HCT116 (cell line): ENCODE data around the gene CD74. TPM values are rescaled to one million over a fixed set of nuclear protein-coding genes. Genes with fewer than 3 reads are reported as not detected.

Experiments
- ATAC-seq: fragments of 200-7000 bp; cut with Tn5 transposase; 2 replicates; pipeline ENCODE4 v1.9.1; 2020; ENCODE audit warnings: mild to moderate bottlenecking, moderate library complexity
- BruUV-seq: library from RNA; stranded (reverse); fragments of 400-500 nt; replicated peaks from 2 replicates; lab custom pipeline; 2021; lab: Mats Ljungman, UMichigan
- CTCF ChIA-PET: fragments of 300-600 bp; sonication (Branson Sonifier 250); formaldehyde crosslinking; loops from one replicate; lab custom pipeline; 2021; ENCODE audit warnings: antibody characterized with exemption; lab: Charles Lee
- POLR2A ChIA-PET: fragments of 300-600, 350-600 bp; sonication (Branson Sonifier 250); formaldehyde crosslinking; loops from one replicate; lab custom pipeline; 2021; ENCODE audit warnings: antibody characterized with exemption; lab: Charles Lee
- RAD21 ChIA-PET, 2 experiments: fragments of 300-600 bp; sonication (Branson Sonifier 250); formaldehyde crosslinking; loops; one replicate each; lab custom pipeline; 2023; ENCODE audit warnings: low total read pairs in 2 of 2; ENCODE audit not compliant: uncharacterized antibody in 2 of 2, unreplicated experiment in 2 of 2, low non-redundant PET in 1 of 2; lab: Charles Lee
- DNase-seq: peaks from one replicate; pipeline ENCODE4 v3.0.0-alpha.2; 2010; ENCODE audit warnings: low read depth, low spot score
- H2AFZ ChIP-seq: fragments of 200-600 bp; shearing (Covaris generic), sonication (generic); 2 replicates; pipeline ENCODE4 v1.6.1; 2017; ENCODE audit warnings: low read depth, mixed run types, mixed read lengths, antibody characterized with exemption, low read length; ENCODE audit not compliant: poor library complexity, severe bottlenecking
- H3K27ac ChIP-seq: 2 replicates; pipeline ENCODE4 v1.5.1; 2012; ENCODE audit warnings: low read depth, low read length
- H3K27me3 ChIP-seq: fragments of 200-600 bp; sonication (generic); 2 replicates; pipeline ENCODE4 v1.6.1; 2016; ENCODE audit warnings: mixed run types, low read length, mixed read lengths; ENCODE audit not compliant: insufficient read depth
- H3K36me3 ChIP-seq, 2 experiments: fragments of 200-500 bp in 1 of 2; fragments of 200-600 bp in 1 of 2; sonication (Bioruptor generic) in 1 of 2; sonication (generic) in 1 of 2; 2 replicates each; pipeline versions ENCODE4 v1.5.1 to v1.6.1; 2014 to 2016; ENCODE audit warnings: low read length in 2 of 2, inconsistent platforms in 1 of 2, mixed read lengths in 1 of 2, mixed run types in 1 of 2; ENCODE audit not compliant: insufficient read depth in 2 of 2, control insufficient read depth in 1 of 2
- H3K4me1 ChIP-seq, 2 experiments: fragments of 200-600 bp in 1 of 2; sonication (generic) in 1 of 2; 2 replicates each; pipeline versions ENCODE4 v1.5.1 to v1.6.1; 2012 to 2017; ENCODE audit warnings: low read length in 2 of 2, inconsistent platforms in 1 of 2, mild to moderate bottlenecking in 1 of 2, mixed read lengths in 1 of 2, mixed run types in 1 of 2, moderate library complexity in 1 of 2; ENCODE audit not compliant: insufficient read depth in 2 of 2, control insufficient read depth in 1 of 2
- H3K4me2 ChIP-seq: fragments of 200-600 bp; sonication (generic); 2 replicates; pipeline ENCODE4 v1.6.1; 2017; ENCODE audit warnings: mixed run types, low read length, mixed read lengths
- H3K4me3 ChIP-seq, 2 experiments: fragments of 200-600 bp in 1 of 2; sonication (generic) in 1 of 2; replicated peaks in 1 of 2; 2 replicates each; pipeline ENCODE4 v1.5.1; 2011 to 2016; ENCODE audit warnings: low read length in 2 of 2, control low read depth in 1 of 2, low read depth in 1 of 2, mild to moderate bottlenecking in 1 of 2, mixed read lengths in 1 of 2, mixed run types in 1 of 2
- H3K79me2 ChIP-seq: fragments of 200-600 bp; sonication (generic); 2 replicates; pipeline ENCODE4 v1.6.1; 2017; ENCODE audit warnings: mild to moderate bottlenecking, mixed run types, low read length, moderate library complexity, mixed read lengths; ENCODE audit not compliant: insufficient read depth
- H3K9ac ChIP-seq: fragments of 200-600 bp; sonication (generic); 2 replicates; pipeline ENCODE4 v1.6.1; 2016; ENCODE audit warnings: low read length, mixed read lengths
- H3K9me2 ChIP-seq: fragments of 200-600 bp; sonication (generic), shearing (Covaris generic); 2 replicates; pipeline ENCODE4 v1.6.1; 2017; ENCODE audit warnings: mixed run types, mild to moderate bottlenecking, moderate library complexity; ENCODE audit not compliant: insufficient read depth
- H3K9me3 ChIP-seq, 2 experiments: fragments of 200-500 bp in 1 of 2; fragments of 200-600 bp in 1 of 2; sonication (Bioruptor generic) in 1 of 2; sonication (generic) in 1 of 2; 2 replicates each; pipeline ENCODE4 v1.6.1; 2014 to 2017; ENCODE audit warnings: low read length in 2 of 2, mixed read lengths in 2 of 2, inconsistent platforms in 1 of 2, low read depth in 1 of 2, mild to moderate bottlenecking in 1 of 2, mixed run types in 1 of 2, moderate library complexity in 1 of 2; ENCODE audit not compliant: control insufficient read depth in 1 of 2, insufficient read depth in 1 of 2
- H4K20me1 ChIP-seq: fragments of 200-600 bp; sonication (generic), shearing (Covaris generic); 2 replicates; pipeline ENCODE4 v1.6.1; 2017; ENCODE audit warnings: mixed run types, mild to moderate bottlenecking, moderate library complexity; ENCODE audit not compliant: insufficient read depth
- CBX3 ChIP-seq: IDR thresholded peaks from 2 replicates; pipeline ENCODE4 v1.6.1; 2012; ENCODE audit warnings: low read depth
- CEBPB ChIP-seq: IDR thresholded peaks from 2 replicates; pipeline ENCODE4 v1.6.1; 2012; ENCODE audit warnings: low read depth
- EZH2 ChIP-seq: fragments of 200-600 bp; sonication (generic); IDR thresholded peaks from 2 replicates; pipeline ENCODE4 v1.6.1; 2017; ENCODE audit warnings: antibody characterized with exemption, mixed run types
- EZH2phosphoT487 ChIP-seq: fragments of 200-600 bp; IDR thresholded peaks from 2 replicates; pipeline ENCODE4 v1.6.1; 2018; ENCODE audit warnings: antibody characterized with exemption, borderline replicate concordance
- JUND ChIP-seq: IDR thresholded peaks from 2 replicates; pipeline ENCODE4 v1.6.1; 2012
- MAX ChIP-seq: IDR thresholded peaks from 2 replicates; pipeline ENCODE4 v1.6.1; 2012
- POLR2A ChIP-seq: IDR thresholded peaks from 2 replicates; pipeline ENCODE4 v1.7.0; 2011; ENCODE audit warnings: borderline replicate concordance; ENCODE audit not compliant: insufficient read depth, insufficient read length; ENCODE audit errors: extremely low read depth
- RAD21 ChIP-seq: IDR thresholded peaks from 2 replicates; pipeline ENCODE4 v1.6.1; 2012; ENCODE audit warnings: low read depth, mild to moderate bottlenecking
- REST ChIP-seq: IDR thresholded peaks from 2 replicates; pipeline ENCODE4 v1.6.1; 2012; ENCODE audit warnings: low read depth
- SIN3A ChIP-seq: IDR thresholded peaks from 2 replicates; pipeline ENCODE4 v1.6.1; 2012; ENCODE audit warnings: low read depth
- SP1 ChIP-seq: IDR thresholded peaks from 2 replicates; pipeline ENCODE4 v1.6.1; 2012; ENCODE audit warnings: low read depth
- TCF7L2 ChIP-seq: IDR thresholded peaks from 2 replicates; pipeline ENCODE4 v1.7.0; 2011; ENCODE audit warnings: borderline replicate concordance, inconsistent platforms; ENCODE audit not compliant: insufficient read depth, insufficient read length; ENCODE audit errors: extremely low read depth
- ZBTB33 ChIP-seq: IDR thresholded peaks from 2 replicates; pipeline ENCODE4 v1.6.1; 2011; ENCODE audit warnings: mild to moderate bottlenecking, low read length, moderate library complexity; ENCODE audit not compliant: insufficient replicate concordance; ENCODE audit errors: extremely low read depth
- ZFX ChIP-seq: fragments of 450-650 bp; IDR thresholded peaks from 2 replicates; pipeline ENCODE4 v1.6.1; 2017
- intact Hi-C: fragments of 100-400 bp; cut with micrococcal nuclease; formaldehyde crosslinking; loops from 2 replicates; pipeline ENCODE4 v1.10.0; 2022
- total RNA-seq: library from RNA; stranded (reverse); gene quantifications from one replicate; pipeline ENCODE4 v1.2.1, GENCODE V29; 2021; ENCODE audit not compliant: unreplicated experiment

Gene CD74
- total RNA-seq, 1 experiment from 2014 or later: 8.9 TPM

GRCh38 chr5:150364004-150364403 is 48.7 kb downstream of the CD74 start:
- DNase-seq: no peak
- ATAC-seq: no peak
- no peak overlapping the region for H2AFZ ChIP-seq
- intact Hi-C loops: no loop called here
- H3K9me2 ChIP-seq: no peaks in the 10 kb centered on the region
- H3K4me1 ChIP-seq: peaks cover 0 to 1% of the 10 kb centered on the region in 2 experiments; a peak in 1 of 4 replicates
- peaks cover 52 to 78% of the 10 kb centered on the region in 2 experiments for H3K36me3 ChIP-seq
- no peak overlapping the region for H3K4me3 ChIP-seq
- no TSS peak for BruUV-seq
- H3K9me3 ChIP-seq: no peaks in the 10 kb centered on the region
- no peaks in the 10 kb centered on the region for H4K20me1 ChIP-seq
- H3K4me2 ChIP-seq: no peak overlapping the region
- peaks cover 74% of the 10 kb centered on the region for H3K79me2 ChIP-seq
- POLR2A ChIA-PET: no interaction called here
- RAD21 ChIA-PET: no interaction called here
- H3K27me3 ChIP-seq: no peaks in the 10 kb centered on the region
- no peak for TF ChIP-seq ZBTB33
- TF ChIP-seq JUND: no peak
- TF ChIP-seq POLR2A: no peak
- TF ChIP-seq SIN3A: no peak
- TF ChIP-seq TCF7L2: no peak
- no peak for TF ChIP-seq RAD21
- no peak for TF ChIP-seq EZH2phosphoT487
- no peak for TF ChIP-seq EZH2
- TF ChIP-seq CEBPB: no peak
- no peak for TF ChIP-seq MAX
- no peak for TF ChIP-seq CBX3
- TF ChIP-seq REST: no peak
- no peak for TF ChIP-seq ZFX
- TF ChIP-seq SP1: no peak
- H3K9ac ChIP-seq: no peak overlapping the region
- H3K27ac ChIP-seq: no peak overlapping the region
- CTCF ChIA-PET: no interaction called here
